Activated T-helper 17 cell treated with anti-CD3 and anti-CD28 coated beads, Interleukin-2, amount 50 U/mL, for 72 hours (primary cell): ENCODE data around the gene OR9G4. TPM values are rescaled to one million over a fixed set of nuclear protein-coding genes. Genes with fewer than 3 reads are reported as not detected.

ENCODE experiments used
- ATAC-seq: fragments of 150-1000 bp; cut with Tn5 transposase; replicated peaks from 2 replicates; pipeline ENCODE4 v1.10.0; 2021; ENCODE audit warnings: mild to moderate bottlenecking, moderate library complexity
- H3K27ac Mint-ChIP-seq: one replicate; pipeline ENCODE4 v1.8.0; 2022; ENCODE audit warnings: mixed read lengths
- H3K27me3 Mint-ChIP-seq: one replicate; pipeline ENCODE4 v1.8.0; 2022; ENCODE audit warnings: mixed read lengths
- H3K36me3 Mint-ChIP-seq: one replicate; pipeline ENCODE4 v1.8.0; 2022; ENCODE audit warnings: low read depth, mild to moderate bottlenecking, mixed read lengths
- H3K4me1 Mint-ChIP-seq: one replicate; pipeline ENCODE4 v1.8.0; 2022; ENCODE audit warnings: mixed read lengths
- H3K4me3 Mint-ChIP-seq: one replicate; pipeline ENCODE4 v1.8.0; 2022; ENCODE audit warnings: mild to moderate bottlenecking, mixed read lengths
- H3K9me3 Mint-ChIP-seq: one replicate; pipeline ENCODE4 v1.8.0; 2022; ENCODE audit warnings: mixed read lengths
- total RNA-seq, 2 donors: library from RNA; stranded (reverse); gene quantifications; one replicate each; pipeline ENCODE4 v1.2.3, GENCODE V29; 2022

OR9G4 gene
- total RNA-seq: not detected

DNA sequence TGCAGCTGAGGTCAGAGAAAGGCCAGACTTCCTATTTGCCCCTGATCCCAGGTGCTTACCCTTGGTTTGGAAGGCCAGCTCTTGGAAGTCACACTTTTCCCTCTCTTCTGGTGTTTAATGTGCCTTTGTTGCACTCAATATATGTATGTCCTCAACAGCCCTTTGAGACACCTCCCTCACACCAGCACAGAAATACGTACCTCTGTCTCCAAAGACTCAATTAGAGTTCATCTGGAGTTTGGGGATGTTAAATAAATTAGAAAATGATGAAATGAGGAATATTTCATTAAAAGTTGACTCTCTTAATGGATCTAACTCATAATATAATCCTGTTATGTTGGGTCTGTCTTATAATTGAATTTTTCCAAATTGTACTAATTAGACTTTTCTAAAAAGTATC, at the start of gene OR9G4:
Gene OR9G4 (minus strand): TSS at position 101 of the 400 bp plus-strand sequence. CDS start 4,931 bp downstream, outside the sequence.
- H3K27ac Mint-ChIP-seq: no peak within 1 kb of the TSS
- no peak for ATAC-seq
- peaks cover 12% of the 10 kb centered on the region for H3K9me3 Mint-ChIP-seq
- no peaks in the 10 kb centered on the region for H3K36me3 Mint-ChIP-seq
- H3K4me3 Mint-ChIP-seq: no peak within 1 kb of the TSS
- no peaks in the 10 kb centered on the region for H3K27me3 Mint-ChIP-seq
- H3K4me1 Mint-ChIP-seq: no peaks in the 10 kb centered on the region

GRCh38 chr11:56783448-56784041, 35.0 kb upstream of the OR9G4 start:
- Mint-ChIP-seq H3K4me3 (no peak overlapping the region), H3K27ac (no peak overlapping the region), H3K36me3 (no peaks in the 10 kb centered on the region), H3K4me1 (no peaks in the 10 kb centered on the region), H3K27me3 (no peaks in the 10 kb centered on the region), H3K9me3 (no peaks in the 10 kb centered on the region)
- no peak for ATAC-seq

- H3K9me3 Mint-ChIP-seq: no peaks in the 10 kb centered on the region
- no peak overlapping the region for H3K27ac Mint-ChIP-seq
- H3K36me3 Mint-ChIP-seq: no peaks in the 10 kb centered on the region
- no peaks in the 10 kb centered on the region for H3K27me3 Mint-ChIP-seq
- H3K4me3 Mint-ChIP-seq: no peak overlapping the region
- no peaks in the 10 kb centered on the region for H3K4me1 Mint-ChIP-seq
- no peak for ATAC-seq
Observed at GRCh38 chr11:56782167-56782847, 33.8 kb upstream of the OR9G4 start.

GRCh38 chr11:56776809-56777208, 28.3 kb upstream of the OR9G4 start:
- no peak for ATAC-seq
- H3K4me1 Mint-ChIP-seq: no peaks in the 10 kb centered on the region
- peaks cover 3% of the 10 kb centered on the region for H3K9me3 Mint-ChIP-seq
- no peaks in the 10 kb centered on the region for H3K27me3 Mint-ChIP-seq
- H3K4me3 Mint-ChIP-seq: no peak overlapping the region
- H3K36me3 Mint-ChIP-seq: no peaks in the 10 kb centered on the region
- no peak overlapping the region for H3K27ac Mint-ChIP-seq

DNA sequence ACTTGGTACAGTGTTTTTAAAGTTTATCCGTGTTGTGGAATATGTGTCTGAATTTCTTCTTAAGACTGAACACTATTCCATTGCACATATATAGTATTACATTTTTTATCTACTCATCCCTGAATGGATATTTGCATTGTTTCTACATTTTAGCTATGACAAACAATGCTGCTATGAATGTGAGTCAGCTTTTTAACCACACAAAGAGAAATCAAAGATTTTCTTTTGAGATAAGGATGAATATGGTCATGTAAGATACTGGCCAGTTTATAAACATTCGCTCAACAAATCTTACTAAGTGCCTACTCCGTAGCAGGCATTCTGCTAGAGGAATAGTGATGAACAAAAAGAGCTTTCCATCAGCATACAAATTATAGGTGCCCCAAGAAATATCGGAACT, 16.5 kb upstream of the OR9G4 start:
- no peak for ATAC-seq
- Mint-ChIP-seq H3K27ac (no peak overlapping the region), H3K4me3 (no peak overlapping the region), H3K27me3 (no peaks in the 10 kb centered on the region), H3K4me1 (no peaks in the 10 kb centered on the region), H3K36me3 (no peaks in the 10 kb centered on the region), H3K9me3 (peaks cover 7% of the 10 kb centered on the region)

DNA sequence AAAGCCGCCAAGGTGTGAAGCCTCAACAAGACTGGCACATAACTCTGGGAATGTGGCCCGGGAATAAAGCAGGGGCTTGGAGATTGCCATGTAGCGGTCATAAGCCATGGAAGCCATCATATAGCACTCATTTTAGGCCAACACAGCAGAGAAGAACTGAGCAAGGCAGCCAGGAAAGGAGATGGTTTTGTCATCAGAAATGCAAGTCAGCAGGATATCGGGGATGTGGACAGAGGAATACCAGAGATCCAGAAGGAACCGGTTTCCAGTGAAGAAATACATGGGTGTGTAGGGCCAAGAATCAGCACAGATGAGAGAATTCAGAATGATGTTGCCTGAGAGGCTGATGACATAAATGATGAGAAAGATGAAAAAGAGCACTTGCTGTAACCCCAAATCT, 3.0 kb upstream of the OR9G4 start:
- H3K27me3 Mint-ChIP-seq: no peaks in the 10 kb centered on the region
- H3K4me3 Mint-ChIP-seq: no peak overlapping the region
- H3K36me3 Mint-ChIP-seq: no peaks in the 10 kb centered on the region
- no peak overlapping the region for H3K27ac Mint-ChIP-seq
- no peaks in the 10 kb centered on the region for H3K4me1 Mint-ChIP-seq
- ATAC-seq: no peak
- peaks cover 12% of the 10 kb centered on the region for H3K9me3 Mint-ChIP-seq

DNA sequence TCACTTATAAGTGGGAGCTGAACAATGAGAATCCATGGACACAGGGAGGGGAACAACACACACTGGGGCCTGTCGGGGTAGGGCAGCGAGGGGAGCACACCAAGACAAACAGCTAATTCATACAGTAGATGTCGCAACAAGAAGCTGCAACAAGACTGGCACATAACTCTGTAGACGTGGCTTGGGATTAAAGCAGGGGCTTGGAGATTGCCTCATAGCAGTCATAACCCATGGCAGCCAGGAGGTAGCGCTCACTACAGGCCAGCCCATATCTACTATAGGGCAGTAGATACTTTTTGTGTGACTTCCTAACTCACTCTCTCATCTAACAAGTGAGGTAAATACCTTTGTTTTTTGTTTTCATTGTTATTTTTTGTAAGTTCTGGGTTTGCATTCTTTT, 1.7 kb upstream of the OR9G4 start:
- ATAC-seq: no peak
- no peaks in the 10 kb centered on the region for H3K4me1 Mint-ChIP-seq
- no peaks in the 10 kb centered on the region for H3K36me3 Mint-ChIP-seq
- H3K27ac Mint-ChIP-seq: no peak overlapping the region
- H3K9me3 Mint-ChIP-seq: peaks cover 12% of the 10 kb centered on the region
- H3K27me3 Mint-ChIP-seq: no peaks in the 10 kb centered on the region
- H3K4me3 Mint-ChIP-seq: no peak overlapping the region

DNA sequence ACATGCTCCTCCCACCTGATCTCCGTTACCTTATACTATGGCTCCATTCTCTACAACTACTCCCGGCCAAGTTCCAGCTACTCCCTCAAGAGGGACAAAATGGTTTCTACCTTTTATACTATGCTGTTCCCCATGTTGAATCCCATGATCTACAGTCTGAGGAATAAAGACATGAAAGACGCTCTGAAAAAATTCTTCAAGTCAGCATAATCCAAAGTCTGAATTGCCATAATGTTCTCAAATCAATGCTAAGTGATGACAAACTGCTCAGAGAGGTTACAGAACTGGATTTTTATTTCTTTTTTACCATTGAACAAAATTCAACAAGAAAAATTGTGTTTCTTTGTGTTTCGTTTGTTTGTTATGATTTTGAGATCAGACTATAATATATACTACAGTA, 7.6 kb downstream of the OR9G4 start:
- H3K36me3 Mint-ChIP-seq: no peaks in the 10 kb centered on the region
- H3K27ac Mint-ChIP-seq: no peak overlapping the region
- no peaks in the 10 kb centered on the region for H3K27me3 Mint-ChIP-seq
- H3K9me3 Mint-ChIP-seq: peaks cover 5% of the 10 kb centered on the region
- no peak overlapping the region for H3K4me3 Mint-ChIP-seq
- ATAC-seq: no peak
- H3K4me1 Mint-ChIP-seq: no peaks in the 10 kb centered on the region

DNA sequence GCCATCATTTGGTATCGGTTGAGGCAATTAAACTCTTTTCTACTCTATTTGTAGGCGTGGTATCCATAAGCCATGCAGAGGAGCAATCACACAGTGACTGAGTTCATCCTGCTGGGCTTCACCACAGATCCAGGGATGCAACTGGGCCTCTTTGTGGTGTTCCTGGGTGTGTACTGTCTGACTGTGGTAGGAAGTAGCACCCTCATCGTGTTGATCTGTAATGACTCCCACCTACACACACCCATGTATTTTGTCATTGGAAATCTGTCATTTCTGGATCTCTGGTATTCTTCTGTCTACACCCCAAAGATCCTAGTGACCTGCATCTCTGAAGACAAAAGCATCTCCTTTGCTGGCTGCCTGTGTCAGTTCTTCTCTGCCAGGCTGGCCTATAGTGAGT, 8.4 kb downstream of the OR9G4 start:
- Mint-ChIP-seq H3K9me3 (peaks cover 5% of the 10 kb centered on the region), H3K4me3 (no peak overlapping the region), H3K27ac (no peak overlapping the region), H3K36me3 (no peaks in the 10 kb centered on the region), H3K27me3 (no peaks in the 10 kb centered on the region), H3K4me1 (no peaks in the 10 kb centered on the region)
- ATAC-seq: no peak

DNA sequence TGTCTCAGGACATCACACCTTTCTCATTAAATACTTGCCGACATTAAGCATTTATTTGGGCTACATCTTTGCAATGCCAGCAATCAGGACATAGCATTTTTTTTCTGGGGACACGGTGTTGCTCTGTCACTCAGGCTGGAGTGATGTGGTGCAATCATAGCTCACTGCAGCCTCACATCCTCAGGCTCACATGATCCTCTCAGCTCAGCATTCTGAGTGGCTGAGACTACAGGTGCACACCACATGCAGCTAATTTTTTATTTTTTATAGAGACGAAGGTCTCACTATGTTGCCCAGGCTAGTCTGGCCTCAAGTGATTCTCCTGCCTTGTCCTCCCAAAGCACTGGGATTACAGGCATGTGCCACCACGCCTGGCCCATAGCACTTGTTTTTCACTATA, 28.0 kb downstream of the OR9G4 start:
- Mint-ChIP-seq H3K27ac (no peak overlapping the region), H3K36me3 (no peaks in the 10 kb centered on the region), H3K4me1 (no peaks in the 10 kb centered on the region), H3K9me3 (peaks cover 12% of the 10 kb centered on the region), H3K4me3 (no peak overlapping the region), H3K27me3 (no peaks in the 10 kb centered on the region)
- no peak for ATAC-seq

GRCh38 chr11:56716379-56716854, 32.1 kb downstream of the OR9G4 start:
- Mint-ChIP-seq H3K4me3 (no peak overlapping the region), H3K9me3 (peaks cover 15% of the 10 kb centered on the region), H3K4me1 (no peaks in the 10 kb centered on the region), H3K36me3 (no peaks in the 10 kb centered on the region), H3K27ac (no peak overlapping the region), H3K27me3 (no peaks in the 10 kb centered on the region)
- ATAC-seq: no peak

GRCh38 chr11:56714206-56714605, 34.3 kb downstream of the OR9G4 start:
- Mint-ChIP-seq H3K9me3 (peaks cover 15% of the 10 kb centered on the region), H3K4me3 (no peak overlapping the region), H3K4me1 (no peaks in the 10 kb centered on the region), H3K27ac (no peak overlapping the region), H3K36me3 (no peaks in the 10 kb centered on the region), H3K27me3 (no peaks in the 10 kb centered on the region)
- no peak for ATAC-seq

GRCh38 chr11:56706486-56706885, 42.0 kb downstream of the OR9G4 start:
- Mint-ChIP-seq H3K4me1 (no peaks in the 10 kb centered on the region), H3K27ac (no peak overlapping the region), H3K36me3 (no peaks in the 10 kb centered on the region), H3K27me3 (no peaks in the 10 kb centered on the region), H3K9me3 (no peaks in the 10 kb centered on the region), H3K4me3 (no peak overlapping the region)
- no peak for ATAC-seq

GRCh38 chr11:56705784-56706396, 42.6 kb downstream of the OR9G4 start:
- no peak for ATAC-seq
- no peaks in the 10 kb centered on the region for H3K4me1 Mint-ChIP-seq
- H3K27ac Mint-ChIP-seq: no peak overlapping the region
- peaks cover 3% of the 10 kb centered on the region for H3K9me3 Mint-ChIP-seq
- H3K4me3 Mint-ChIP-seq: no peak overlapping the region
- no peaks in the 10 kb centered on the region for H3K27me3 Mint-ChIP-seq
- H3K36me3 Mint-ChIP-seq: no peaks in the 10 kb centered on the region

GRCh38 chr11:56700914-56701485, 47.5 kb downstream of the OR9G4 start:
- peaks cover 22% of the 10 kb centered on the region for H3K9me3 Mint-ChIP-seq
- no peaks in the 10 kb centered on the region for H3K36me3 Mint-ChIP-seq
- no peak for ATAC-seq
- no peak overlapping the region for H3K27ac Mint-ChIP-seq
- H3K4me3 Mint-ChIP-seq: no peak overlapping the region
- H3K4me1 Mint-ChIP-seq: no peaks in the 10 kb centered on the region
- H3K27me3 Mint-ChIP-seq: no peaks in the 10 kb centered on the region
